H9 (cell line): ENCODE measurements around the gene YLPM1. TPM values are rescaled to one million over a fixed set of nuclear protein-coding genes. Genes with fewer than 3 reads are reported as not detected.

Source experiments
- DNase-seq: peaks from one replicate; pipeline ENCODE4 v3.0.0-alpha.2; 2017
- H2AFZ ChIP-seq: one replicate; pipeline ENCODE4 v1.6.1; 2013; ENCODE audit warnings: mild to moderate bottlenecking, low read length, control low read depth, moderate library complexity
- H2AK5ac ChIP-seq: 2 replicates; pipeline ENCODE4 v1.6.1; 2013; ENCODE audit warnings: low read length, control low read depth, mixed read lengths; ENCODE audit not compliant: insufficient read length
- H2BK120ac ChIP-seq: one replicate; pipeline ENCODE4 v1.6.1; 2013; ENCODE audit warnings: low read depth, mild to moderate bottlenecking, low read length, control low read depth, inconsistent platforms; ENCODE audit not compliant: poor library complexity, severe bottlenecking
- H2BK12ac ChIP-seq: 2 replicates; pipeline ENCODE4 v1.6.1; 2013; ENCODE audit warnings: low read length, control low read depth, mixed read lengths, low read depth; ENCODE audit not compliant: insufficient read length
- H2BK15ac ChIP-seq: 2 replicates; pipeline ENCODE4 v1.6.1; 2013; ENCODE audit warnings: low read depth, low read length, control low read depth
- H2BK20ac ChIP-seq: one replicate; pipeline ENCODE4 v1.6.1; 2013; ENCODE audit warnings: low read depth, mild to moderate bottlenecking, low read length, control low read depth, inconsistent platforms; ENCODE audit not compliant: poor library complexity, severe bottlenecking
- H2BK5ac ChIP-seq: 2 replicates; pipeline ENCODE4 v1.6.1; 2013; ENCODE audit warnings: low read length, control low read depth, mixed read lengths; ENCODE audit not compliant: insufficient read length
- H3K14ac ChIP-seq: 2 replicates; pipeline ENCODE4 v1.6.1; 2013; ENCODE audit warnings: low read length, control low read depth; ENCODE audit not compliant: insufficient read depth
- H3K18ac ChIP-seq: 2 replicates; pipeline ENCODE4 v1.6.1; 2013; ENCODE audit warnings: low read depth, mild to moderate bottlenecking, mixed read lengths, low read length, control low read depth; ENCODE audit not compliant: insufficient read length
- H3K23ac ChIP-seq: 2 replicates; pipeline ENCODE4 v1.6.1; 2013; ENCODE audit warnings: low read length, control low read depth, mixed read lengths, low read depth; ENCODE audit not compliant: insufficient read length
- H3K23me2 ChIP-seq: 2 replicates; pipeline ENCODE4 v1.6.1; 2013; ENCODE audit warnings: low read depth, mild to moderate bottlenecking, mixed read lengths, low read length, control low read depth; ENCODE audit not compliant: insufficient read length, poor library complexity, severe bottlenecking
- H3K27ac ChIP-seq: 2 replicates; pipeline ENCODE4 v1.5.1; 2013; ENCODE audit warnings: low read length, control low read depth, mixed read lengths, low read depth; ENCODE audit not compliant: insufficient read length
- H3K27me3 ChIP-seq: 2 replicates; pipeline ENCODE4 v1.6.1; 2013; ENCODE audit warnings: low read length, control low read depth, inconsistent platforms; ENCODE audit not compliant: insufficient read depth
- H3K4ac ChIP-seq: 2 replicates; pipeline ENCODE4 v1.6.1; 2013; ENCODE audit warnings: low read depth, mild to moderate bottlenecking, control low read depth, inconsistent platforms, low read length, moderate library complexity
- H3K4me1 ChIP-seq: 2 replicates; pipeline ENCODE4 v1.6.1; 2013; ENCODE audit warnings: low read length, control low read depth, inconsistent platforms; ENCODE audit not compliant: insufficient read depth
- H3K4me2 ChIP-seq: 2 replicates; pipeline ENCODE4 v1.6.1; 2013; ENCODE audit warnings: low read length, control low read depth, mixed read lengths; ENCODE audit not compliant: insufficient read length, insufficient read depth
- H3K56ac ChIP-seq: 2 replicates; pipeline ENCODE4 v1.6.1; 2013; ENCODE audit warnings: low read depth, mild to moderate bottlenecking, mixed read lengths, low read length, control low read depth; ENCODE audit not compliant: insufficient read length
- H3K79me1 ChIP-seq: 2 replicates; pipeline ENCODE4 v1.6.1; 2013; ENCODE audit warnings: low read depth, mild to moderate bottlenecking, moderate library complexity, low read length, control low read depth, inconsistent platforms; ENCODE audit not compliant: insufficient read depth, poor library complexity, severe bottlenecking
- H3K79me2 ChIP-seq: 2 replicates; pipeline ENCODE4 v1.6.1; 2013; ENCODE audit warnings: low read length, control low read depth, inconsistent platforms; ENCODE audit not compliant: insufficient read depth
- H3K9ac ChIP-seq: 2 replicates; pipeline ENCODE4 v1.6.1; 2013; ENCODE audit warnings: low read length, control low read depth, mixed read lengths; ENCODE audit not compliant: insufficient read length; ENCODE audit errors: extremely low read depth
- H3K9me3 ChIP-seq: one replicate; pipeline ENCODE4 v1.6.1; 2013; ENCODE audit warnings: low read depth, low read length, inconsistent platforms; ENCODE audit not compliant: control insufficient read depth
- H3T11ph ChIP-seq: one replicate; pipeline ENCODE4 v1.6.1; 2013; ENCODE audit warnings: mild to moderate bottlenecking, low read length, control low read depth, inconsistent platforms
- H4K20me1 ChIP-seq: one replicate; pipeline ENCODE4 v1.6.1; 2013; ENCODE audit not compliant: control insufficient read depth, insufficient read length, insufficient read depth
- H4K5ac ChIP-seq: 2 replicates; pipeline ENCODE4 v1.6.1; 2013; ENCODE audit warnings: low read depth, mild to moderate bottlenecking, mixed read lengths, low read length, control low read depth; ENCODE audit not compliant: insufficient read length
- H4K8ac ChIP-seq: replicated peaks from 2 replicates; pipeline ENCODE4 v1.6.1; 2013; ENCODE audit warnings: low read length, control low read depth, mixed read lengths, low read depth; ENCODE audit not compliant: insufficient read length
- H4K91ac ChIP-seq: 2 replicates; pipeline ENCODE4 v1.6.1; 2013; ENCODE audit warnings: low read depth, mild to moderate bottlenecking, moderate library complexity, mixed read lengths, low read length, control low read depth; ENCODE audit not compliant: insufficient read length
- H3K27ac Mint-ChIP-seq, 3 experiments: 2 replicates in 2 of 3; 3 replicates in 1 of 3; pipeline ENCODE4 v1.8.0; 2020 to 2021; ENCODE audit warnings: mixed read lengths in 3 of 3, mild to moderate bottlenecking in 1 of 3, moderate library complexity in 1 of 3
- H3K27me3 Mint-ChIP-seq: 2 replicates; pipeline ENCODE4 v1.8.0; 2021; ENCODE audit warnings: low read depth, mild to moderate bottlenecking, moderate library complexity, mixed read lengths
- H3K36me3 Mint-ChIP-seq, 3 experiments: 2 replicates in 2 of 3; 3 replicates in 1 of 3; pipeline ENCODE4 v1.8.0; 2020 to 2021; ENCODE audit warnings: low read depth in 3 of 3, mixed read lengths in 3 of 3; ENCODE audit not compliant: insufficient read depth in 1 of 3
- H3K4me1 Mint-ChIP-seq, 2 experiments: 2 replicates each; pipeline ENCODE4 v1.8.0; 2020; ENCODE audit warnings: mixed read lengths in 2 of 2
- H3K4me3 Mint-ChIP-seq, 2 experiments: 2 replicates in 1 of 2; 3 replicates in 1 of 2; pipeline ENCODE4 v1.8.0; 2020 to 2021; ENCODE audit warnings: mild to moderate bottlenecking in 2 of 2, mixed read lengths in 2 of 2, moderate library complexity in 1 of 2
- H3K9me3 Mint-ChIP-seq, 2 experiments: 2 replicates in 1 of 2; 3 replicates in 1 of 2; pipeline ENCODE4 v1.8.0; 2020; ENCODE audit warnings: mild to moderate bottlenecking in 2 of 2, mixed read lengths in 2 of 2, moderate library complexity in 1 of 2
- total RNA-seq: library from RNA; stranded (reverse); gene quantifications from 2 replicates; pipeline ENCODE4 v1.2.1, GENCODE V29; 2021
- TF ChIP-seq, protein P1 (sequence below): fragments of 200-600 bp; sonication (generic); conservative IDR thresholded peaks from 3 replicates; pipeline ENCODE4 v1.8.0; 2021; ENCODE audit warnings: antibody characterized with exemption, mild to moderate bottlenecking

YLPM1 gene
- total RNA-seq, 1 experiment from 2014 or later: 82.2 TPM

DNA sequence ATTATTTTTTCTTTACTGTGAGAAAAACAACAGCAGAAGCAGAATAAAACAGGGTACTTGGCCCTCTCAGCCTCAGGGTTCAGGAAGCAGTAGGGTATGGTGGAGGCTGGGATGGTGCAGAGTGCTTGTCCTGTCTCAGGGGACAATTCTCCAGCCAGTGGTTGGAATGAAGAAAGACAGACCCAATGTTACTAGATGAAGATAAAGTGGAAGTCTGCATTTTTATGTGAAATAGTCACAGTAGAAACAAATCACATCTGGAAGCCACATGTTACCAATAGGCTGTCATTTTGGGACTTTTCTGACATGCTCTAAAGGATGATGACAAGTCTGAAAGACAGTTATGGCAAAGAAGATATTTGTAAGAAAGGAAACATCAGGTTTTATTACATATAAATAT lies 80.5 kb downstream of the YLPM1 start:
- Histone ChIP-seq H2BK5ac (no peak overlapping the region), H2BK120ac (no peak overlapping the region), H3K9me3 (no peaks in the 10 kb centered on the region), H3K9ac (no peak overlapping the region), H4K91ac (no peak overlapping the region), H2AK5ac (no peak overlapping the region), H3K4me1 (no peaks in the 10 kb centered on the region), H3K79me1 (no peaks in the 10 kb centered on the region), H3K4me2 (no peak overlapping the region), H3K27ac (no peak overlapping the region), H3K23me2 (no peaks in the 10 kb centered on the region), H3K23ac (no peak overlapping the region), H3K79me2 (no peaks in the 10 kb centered on the region), H2BK15ac (no peak overlapping the region), H3K18ac (no peak overlapping the region), H3K14ac (no peak overlapping the region), H3K4ac (no peak overlapping the region), H2AFZ (no peak overlapping the region), H2BK20ac (no peak overlapping the region), H2BK12ac (no peak overlapping the region), H3K56ac (no peak overlapping the region), H4K5ac (no peak overlapping the region), H4K20me1 (no peaks in the 10 kb centered on the region), H3K27me3 (no peaks in the 10 kb centered on the region), H4K8ac (no peak overlapping the region), H3T11ph (no peak overlapping the region)
- Mint-ChIP-seq H3K36me3 (peaks cover 0 to 4% (median 0%) of the 10 kb centered on the region in 3 experiments; a peak in 2 of 7 replicates), H3K27me3 (no peaks in the 10 kb centered on the region), H3K4me1 (peaks cover 0 to 2% of the 10 kb centered on the region in 2 experiments; a peak in 1 of 4 replicates), H3K27ac (no peak overlapping the region), H3K4me3 (no peak overlapping the region), H3K9me3 (no peaks in the 10 kb centered on the region)
- no peak for DNase-seq
- TF ChIP-seq, protein P1, sequence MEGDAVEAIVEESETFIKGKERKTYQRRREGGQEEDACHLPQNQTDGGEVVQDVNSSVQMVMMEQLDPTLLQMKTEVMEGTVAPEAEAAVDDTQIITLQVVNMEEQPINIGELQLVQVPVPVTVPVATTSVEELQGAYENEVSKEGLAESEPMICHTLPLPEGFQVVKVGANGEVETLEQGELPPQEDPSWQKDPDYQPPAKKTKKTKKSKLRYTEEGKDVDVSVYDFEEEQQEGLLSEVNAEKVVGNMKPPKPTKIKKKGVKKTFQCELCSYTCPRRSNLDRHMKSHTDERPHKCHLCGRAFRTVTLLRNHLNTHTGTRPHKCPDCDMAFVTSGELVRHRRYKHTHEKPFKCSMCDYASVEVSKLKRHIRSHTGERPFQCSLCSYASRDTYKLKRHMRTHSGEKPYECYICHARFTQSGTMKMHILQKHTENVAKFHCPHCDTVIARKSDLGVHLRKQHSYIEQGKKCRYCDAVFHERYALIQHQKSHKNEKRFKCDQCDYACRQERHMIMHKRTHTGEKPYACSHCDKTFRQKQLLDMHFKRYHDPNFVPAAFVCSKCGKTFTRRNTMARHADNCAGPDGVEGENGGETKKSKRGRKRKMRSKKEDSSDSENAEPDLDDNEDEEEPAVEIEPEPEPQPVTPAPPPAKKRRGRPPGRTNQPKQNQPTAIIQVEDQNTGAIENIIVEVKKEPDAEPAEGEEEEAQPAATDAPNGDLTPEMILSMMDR: no peak
